NK-92 treated with Interleukin-12 subunit alpha and Interleukin-12 subunit beta, amount 100 ng/mL, for 24 hours (cell line): ENCODE data around the gene RNF10.
A peak's percentile ranks its signal among the peaks of the same experiment; 100 is the strongest.
"Not testable (repeated sequence)": the region's sequence is repeated elsewhere in the genome, so short reads cannot be mapped to it uniquely, and the experiment has no call there.

ENCODE experiments used
- DNase-seq: peaks from one replicate; lab custom pipeline; 2025; lab: John Stamatoyannopoulos, UW

RNF10 gene

GRCh38 chr12:120528861-120529525, 5.2 kb upstream of the RNF10 start, which contains the start of gene COQ5:
Gene COQ5, minus strand, starts transcription at chr12:120529158. Its CDS starts 17 bp downstream, at chr12:120529141.
- DNase-seq = peak; percentile 68

GRCh38 chr12:120529641-120530417, 4.3 kb upstream of the RNF10 start:
- no peak for DNase-seq

DNA sequence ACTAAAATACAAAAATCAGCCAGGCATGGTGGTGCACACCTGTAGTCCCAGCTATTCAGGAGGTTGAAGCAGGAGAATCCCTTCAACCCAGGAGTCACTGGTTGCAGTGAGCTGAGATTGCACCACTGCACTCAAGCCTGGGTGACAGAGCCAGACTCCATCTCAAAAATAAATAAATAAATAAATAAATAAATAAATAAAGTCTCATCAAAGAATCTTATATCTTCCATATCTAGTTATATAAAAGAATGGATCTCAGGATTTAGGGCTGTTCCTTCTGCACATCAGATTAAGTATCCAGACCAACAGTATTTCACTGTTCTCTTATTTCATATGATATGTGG, 3.8 kb upstream of the RNF10 start:
- DNase-seq = not testable (repeated sequence)

- DNase-seq = no peak
Observed at GRCh38 chr12:120532701-120533238, 1.4 kb upstream of the RNF10 start.

GRCh38 chr12:120534703-120535655, 823 bp downstream of the RNF10 start:
- DNase-seq = peak; percentile 27

DNA sequence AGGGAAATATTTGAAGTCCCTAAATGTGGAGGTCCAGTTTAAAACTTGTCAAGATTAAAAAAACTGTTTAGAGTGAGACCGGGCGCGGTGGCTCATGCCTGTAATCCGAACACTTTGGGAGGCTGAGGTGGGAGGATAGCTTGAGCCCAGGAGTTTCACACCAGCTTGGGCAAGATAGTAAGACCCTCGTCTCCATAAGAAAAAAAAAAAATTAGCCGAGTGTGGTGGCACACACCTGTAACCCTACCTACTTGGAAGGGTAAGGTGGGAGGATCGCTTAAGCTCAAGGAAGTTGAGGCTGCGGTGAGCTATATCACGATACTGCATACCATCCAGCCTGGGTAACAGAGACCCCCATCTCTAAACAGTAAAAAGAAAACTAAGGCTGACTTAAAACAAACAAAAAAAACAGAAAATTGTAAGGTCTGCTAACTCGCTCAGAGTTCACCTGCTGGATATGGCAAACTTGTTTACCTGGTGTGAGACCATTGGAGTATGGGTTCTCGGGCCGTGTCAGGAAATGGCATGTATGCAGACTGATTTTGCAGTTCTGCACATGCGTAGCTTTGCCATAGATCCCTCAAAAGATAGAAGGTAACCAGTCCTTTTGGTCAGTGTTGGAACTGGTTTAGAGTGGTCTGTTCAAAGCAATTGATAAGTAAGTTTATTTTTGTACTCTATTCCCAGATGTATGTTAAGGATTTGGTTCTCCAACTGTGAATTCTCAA, 2.1 kb downstream of the RNF10 start:
- no peak for DNase-seq

DNA sequence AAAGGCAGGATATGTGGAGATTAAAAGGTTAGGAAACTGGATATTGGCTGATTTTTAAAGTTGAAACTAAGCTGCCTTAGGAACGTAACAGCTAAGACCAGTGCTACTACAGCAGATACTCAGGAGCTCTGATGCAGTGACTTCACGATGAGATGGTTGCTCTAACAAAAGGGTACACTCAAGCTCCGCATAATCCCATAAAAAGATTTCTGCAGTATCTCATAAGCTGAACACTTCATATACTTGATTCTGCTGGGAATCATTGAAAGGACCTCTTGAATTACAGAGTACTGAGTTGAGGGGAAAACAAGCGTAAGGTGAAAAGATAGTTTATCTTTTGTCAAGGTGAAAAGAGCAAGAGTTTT, 3.7 kb downstream of the RNF10 start:
- no peak for DNase-seq

DNA sequence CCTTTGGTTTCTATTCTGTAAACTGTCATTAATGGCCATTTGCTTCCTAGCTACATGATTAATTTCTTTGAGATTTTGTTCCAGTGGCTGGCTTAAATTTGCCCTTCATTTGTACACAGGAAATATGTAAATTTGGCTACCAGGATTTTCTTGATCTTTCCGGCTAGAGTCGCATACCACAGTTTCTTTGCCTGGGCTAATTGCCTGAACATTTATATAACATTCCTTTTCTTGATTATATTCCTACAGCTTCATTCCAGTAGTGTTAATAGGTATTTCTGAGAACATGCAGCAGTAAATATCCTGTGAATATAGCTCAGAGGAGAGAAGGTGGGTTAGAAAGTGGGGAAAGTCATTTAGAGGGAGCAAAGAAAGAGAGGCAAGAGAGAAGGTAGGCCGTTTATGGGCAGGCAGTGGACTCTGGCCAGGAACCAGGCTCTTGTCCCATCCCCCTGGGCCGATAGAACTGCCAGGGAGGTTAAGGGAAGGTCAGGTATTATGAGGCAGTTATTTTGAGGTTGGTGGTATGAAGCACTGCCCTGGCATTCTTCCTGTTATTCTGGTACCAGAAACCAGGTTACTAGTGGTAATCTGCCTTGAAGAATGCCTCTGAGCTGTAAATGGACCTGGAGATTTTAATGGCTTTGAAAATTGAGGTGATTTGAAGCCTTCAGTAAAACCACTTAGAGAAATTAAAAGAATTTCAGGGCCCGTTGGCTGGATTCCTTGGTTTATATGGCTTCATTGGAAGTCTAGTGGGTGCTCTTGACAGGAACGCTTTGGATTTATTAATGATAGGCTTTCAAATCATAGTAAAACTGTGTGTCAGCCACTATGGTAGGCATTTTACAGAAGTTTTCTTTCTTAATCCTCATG, 4.4 kb downstream of the RNF10 start:
- no peak for DNase-seq

DNA sequence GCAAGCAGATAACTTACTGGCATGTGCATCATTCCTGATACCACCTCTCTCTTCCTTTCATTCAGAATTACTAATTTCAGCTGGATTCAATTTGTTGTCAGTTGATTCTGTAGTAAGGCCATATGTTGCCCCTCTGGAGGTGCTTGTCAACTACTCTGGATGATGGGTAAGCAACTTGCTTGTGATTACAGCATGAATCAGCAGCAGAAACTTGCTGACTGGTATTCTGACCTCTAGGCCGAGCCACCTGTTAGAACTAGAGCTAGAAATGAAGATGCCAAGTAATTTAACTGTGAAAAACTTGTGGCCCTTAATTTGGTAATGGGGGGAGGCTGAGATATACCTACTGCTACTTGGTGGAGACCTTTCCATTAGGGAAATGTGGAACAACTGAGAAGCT, 5.1 kb downstream of the RNF10 start:
- DNase-seq = no peak

GRCh38 chr12:120540445-120540844, 6.3 kb downstream of the RNF10 start:
- DNase-seq = no peak

DNA sequence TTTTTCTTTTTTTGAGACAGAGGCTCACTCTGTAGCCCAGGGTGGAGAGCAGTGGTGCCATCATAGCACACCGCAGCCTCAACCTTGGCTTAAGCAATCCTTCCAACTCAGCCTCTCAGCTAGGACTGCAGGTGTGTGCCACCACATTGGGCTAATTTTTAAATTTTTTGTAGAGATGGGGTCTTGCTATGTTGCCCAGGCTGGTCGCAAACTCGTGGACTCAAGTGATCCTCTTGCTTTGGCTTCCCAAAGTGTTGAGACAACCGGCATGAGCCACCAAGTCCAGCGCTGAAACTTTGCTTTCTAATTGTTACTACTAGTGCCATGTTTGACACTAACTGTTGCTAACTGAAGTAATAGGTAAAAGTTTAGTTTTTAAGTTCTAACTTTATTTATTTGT, 8.0 kb downstream of the RNF10 start:
- DNase-seq = no peak

DNA sequence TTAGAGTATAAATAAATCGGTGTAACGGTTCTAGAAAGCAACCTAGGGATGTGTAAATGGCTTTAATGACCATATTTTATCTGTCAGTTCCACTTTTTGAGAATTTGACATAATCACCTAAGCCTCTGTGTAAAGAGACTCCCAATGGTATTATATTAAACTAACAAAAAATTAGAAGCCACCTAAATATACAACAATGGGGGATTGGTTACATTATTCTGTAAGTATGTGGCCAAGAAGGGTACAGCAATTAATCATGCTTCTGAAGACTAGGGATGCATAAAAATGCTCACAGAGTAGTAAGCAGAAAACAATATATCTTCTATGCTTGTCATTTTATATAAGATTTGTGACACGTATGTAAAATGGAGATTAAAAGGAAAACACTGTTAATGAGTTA, 10.5 kb downstream of the RNF10 start:
- DNase-seq = no peak

- no peak for DNase-seq
Observed at GRCh38 chr12:120546050-120546386, 11.9 kb downstream of the RNF10 start.

DNA sequence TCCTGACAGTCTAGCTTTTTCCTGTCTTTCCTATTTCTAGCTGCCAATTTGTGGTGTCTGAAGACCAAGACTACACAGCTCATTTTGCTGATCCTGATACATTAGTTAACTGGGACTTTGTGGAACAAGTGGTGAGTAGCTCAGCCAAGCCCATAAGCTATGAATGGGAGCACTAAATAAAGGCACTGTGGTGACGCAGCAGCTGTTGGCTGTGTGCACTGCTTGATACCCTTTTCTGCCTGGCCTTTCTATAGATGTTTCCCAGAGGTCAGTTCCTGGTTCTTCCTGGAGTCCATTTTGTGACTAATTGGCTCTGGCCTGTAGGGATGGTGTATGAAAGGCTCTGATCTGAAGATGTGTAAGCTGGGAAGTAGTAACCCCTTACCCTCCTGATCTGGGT, 20.5 kb downstream of the RNF10 start:
- DNase-seq = no peak

DNA sequence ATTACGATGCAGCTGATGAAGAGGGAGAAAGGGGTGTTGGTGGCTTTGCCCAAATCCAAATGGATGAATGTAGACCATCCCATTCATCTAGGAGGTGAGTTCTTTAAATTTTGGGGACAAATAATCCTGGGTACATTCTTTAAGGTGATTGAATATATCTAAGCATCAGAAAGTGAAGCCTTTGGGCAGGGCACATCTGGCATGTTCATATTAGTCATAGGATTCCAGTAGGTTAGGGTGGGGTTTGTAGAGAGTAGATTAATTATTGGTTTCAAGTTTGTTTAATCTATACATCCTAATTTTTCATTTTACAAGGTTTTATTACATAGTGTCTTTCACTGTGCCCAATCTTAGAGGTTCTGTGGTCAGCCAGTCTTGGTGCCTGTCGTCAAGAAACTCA, 23.4 kb downstream of the RNF10 start:
- no peak for DNase-seq

DNA sequence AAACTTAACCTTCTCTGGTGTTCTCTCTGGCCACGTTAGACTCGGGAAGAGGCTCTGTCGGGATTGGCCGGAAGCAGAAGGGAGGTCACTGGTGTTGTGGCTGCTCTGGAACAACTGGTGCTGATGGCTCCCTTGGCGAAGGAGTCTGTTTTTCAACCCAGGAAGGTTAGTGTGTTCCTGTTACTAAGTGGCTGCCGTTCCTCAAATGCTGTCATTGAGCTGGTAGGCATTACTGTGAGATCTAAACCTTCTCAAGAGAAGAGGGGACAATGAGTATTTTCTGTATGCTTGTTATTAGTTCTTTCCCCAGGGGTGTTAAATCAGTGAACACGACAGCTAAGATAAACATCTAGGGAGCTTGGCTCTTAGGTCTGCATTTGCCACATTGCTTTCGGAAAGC, 28.8 kb downstream of the RNF10 start:
- DNase-seq = no peak

DNA sequence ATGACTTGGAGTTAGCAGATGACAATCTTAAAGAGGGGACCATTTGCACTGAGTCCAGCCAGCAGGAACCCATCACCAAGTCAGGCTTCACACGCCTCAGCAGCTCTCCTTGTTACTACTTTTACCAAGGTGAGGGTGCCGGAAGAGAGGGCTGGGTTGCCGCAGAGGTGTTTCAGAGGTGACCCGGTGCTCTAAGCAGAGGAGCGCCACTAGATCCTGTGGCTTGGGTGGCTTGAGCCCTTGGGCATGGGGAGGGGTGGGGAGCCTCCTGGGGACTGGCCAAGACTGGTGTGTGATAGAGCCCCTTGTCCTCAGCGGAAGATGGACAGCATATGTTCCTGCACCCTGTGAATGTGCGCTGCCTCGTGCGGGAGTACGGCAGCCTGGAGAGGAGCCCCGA, 29.3 kb downstream of the RNF10 start:
- no peak for DNase-seq

- no peak for DNase-seq
Observed at GRCh38 chr12:120571299-120571698, 37.1 kb downstream of the RNF10 start.

GRCh38 chr12:120573560-120573959, 39.4 kb downstream of the RNF10 start:
- no peak for DNase-seq

DNA sequence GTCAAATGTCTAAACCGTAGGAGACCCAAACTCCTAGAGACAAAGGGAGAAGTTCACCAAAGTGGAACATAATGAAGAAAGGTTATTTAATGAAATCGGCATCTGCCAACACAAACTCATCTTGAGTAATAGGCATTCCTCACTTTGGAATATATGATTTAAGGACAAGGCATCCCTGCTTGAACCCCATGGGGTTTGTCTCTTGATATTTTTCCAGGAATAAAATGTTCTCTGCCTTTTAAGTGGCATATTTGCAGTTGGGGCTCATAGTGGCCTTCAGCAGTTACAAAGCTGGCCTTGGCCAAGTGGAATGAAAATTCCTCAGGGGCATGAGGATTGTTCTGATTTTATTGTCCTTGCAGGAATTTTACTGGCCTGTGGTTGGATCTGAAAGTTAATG, 40.0 kb downstream of the RNF10 start:
- DNase-seq = no peak

GRCh38 chr12:120579179-120579578, 45.0 kb downstream of the RNF10 start:
- DNase-seq = no peak
